ENCODE data around the gene GABRD.

DNA sequence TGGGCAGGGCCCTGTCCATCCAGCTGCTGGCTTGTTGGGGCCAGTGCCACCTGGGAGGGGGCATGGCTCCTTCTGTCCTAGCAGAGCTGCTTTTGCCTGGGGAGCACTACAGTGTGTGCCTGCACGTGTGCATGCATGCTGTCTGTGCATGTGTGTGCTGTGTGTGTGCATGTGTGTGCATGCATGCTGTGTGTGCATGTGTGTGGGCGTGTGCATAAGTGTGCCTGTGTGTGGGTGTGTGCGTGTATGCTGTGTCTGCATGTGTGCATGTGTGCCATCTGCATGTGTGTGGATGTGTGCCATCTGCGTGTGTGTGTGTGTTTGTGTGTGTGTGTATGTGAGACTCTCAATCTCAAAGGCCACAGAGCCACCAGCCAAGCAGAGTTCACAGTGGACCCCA is 22.7 kb downstream of the GABRD start:
- TF ChIP-seq CTCF (IDR thresholded peaks at IDR 0.05; ENCODE audit: low read depth, low read length, poor library complexity, severe bottlenecking) (no peak), EZH2phosphoT487 (IDR thresholded peaks at IDR 0.05; ENCODE audit: borderline replicate concordance, low read length) (no peak)
